ENCODE data around the gene HMOX1. TPM values are rescaled to one million over a fixed set of nuclear protein-coding genes. Genes with fewer than 3 reads are reported as not detected.

Gene HMOX1
- total and polyA plus RNA-seq, 4 donors = 18.7 to 108 (median 59.7) TPM

- H3K36me3 ChIP-seq (ENCODE audit: control insufficient read depth in 4 of 4, insufficient read depth in 3 of 4, low read depth in 1 of 4, low read length in 3 of 4) = peaks cover 0 to 1% (median 0%) of the 10 kb centered on the region in 4 donors
- no peaks in the 10 kb centered on the region for H3K27me3 ChIP-seq (ENCODE audit: control insufficient read depth in 4 of 4, insufficient read depth in 4 of 4, low read length in 3 of 4)
- WGBS = 89% methylated on average over 8 of the region's 8 CpGs
- H3K4me1 ChIP-seq (ENCODE audit: control insufficient read depth in 4 of 4, insufficient read depth in 4 of 4, low read length in 3 of 4) = peaks cover 0 to 9% (median 0%) of the 10 kb centered on the region in 4 donors
- TF ChIP-seq EGR1 (IDR thresholded peaks at IDR 0.05; ENCODE audit: low read depth in 2 of 2) (no peak), NR2F2 (IDR thresholded peaks at IDR 0.05) (no peak), RXRA (IDR thresholded peaks at IDR 0.05) (no peak), HNF4A (conservative IDR thresholded peaks at IDR 0.05) (no peak), CTCF (IDR thresholded peaks at IDR 0.05; ENCODE audit: low read depth, low read length, missing input control) (no peak), MAX (IDR thresholded peaks at IDR 0.05) (no peak), ZBTB33 (IDR thresholded peaks at IDR 0.05) (no peak), REST (IDR thresholded peaks at IDR 0.05) (no peak), HNF4G (IDR thresholded peaks at IDR 0.05) (no peak), TAF1 (conservative IDR thresholded peaks at IDR 0.05) (no peak), SP1 (IDR thresholded peaks at IDR 0.05) (no peak), FOXA2 (IDR thresholded peaks at IDR 0.05) (no peak), FOXA1 (IDR thresholded peaks at IDR 0.05) (no peak), JUND (IDR thresholded peaks at IDR 0.05) (no peak), YY1 (IDR thresholded peaks at IDR 0.05) (no peak), ATF3 (IDR thresholded peaks at IDR 0.05) (no peak), GABPA (IDR thresholded peaks at IDR 0.05 in 1 of 2, conservative IDR thresholded peaks at IDR 0.05 in 1 of 2) (no peak), RAD21 (IDR thresholded peaks at IDR 0.05) (no peak)
- H3K9ac ChIP-seq (ENCODE audit: low read depth in 1 of 2, low read length in 2 of 2) = no peak overlapping the region
- no peak for DNase-seq (ENCODE audit: low spot score)
- no peak overlapping the region for H3K4me3 ChIP-seq (ENCODE audit: low read depth in 1 of 3, low read length in 3 of 3)
- H3K27ac ChIP-seq (ENCODE audit: low read depth in 1 of 2, low read length in 2 of 2) = no peak overlapping the region
- peaks cover 0 to 7% (median 2%) of the 10 kb centered on the region in 4 donors for H3K9me3 ChIP-seq (ENCODE audit: control insufficient read depth in 4 of 4, low read length in 3 of 4)
These were observed 54.4 kb downstream of the HMOX1 start for GRCh38 chr22:35435201-35435740.
